AG08395 (cell line): ENCODE results near the gene SHISA7.
"Not testable (repeated sequence)": the region's sequence is repeated elsewhere in the genome, so short reads cannot be mapped to it uniquely, and the experiment has no call there.

ENCODE experiments used
- DNase-seq: peaks from one replicate; pipeline ENCODE4 v3.0.0; 2012; ENCODE audit warnings: mixed read lengths, low spot score

The SHISA7 gene

GRCh38 chr19:55446060-55446459, 3.0 kb upstream of the SHISA7 start:
- DNase-seq = no peak

- DNase-seq = no peak
Observed at GRCh38 chr19:55444646-55445045, 1.5 kb upstream of the SHISA7 start.

- no peak for DNase-seq
Observed at GRCh38 chr19:55443824-55444480, 852 bp upstream of the SHISA7 start.

GRCh38 chr19:55442372-55442961, 633 bp downstream of the SHISA7 start:
- DNase-seq = no peak

- DNase-seq = no peak
Observed at GRCh38 chr19:55441692-55442321, 1.3 kb downstream of the SHISA7 start.

GRCh38 chr19:55441319-55441691, 1.8 kb downstream of the SHISA7 start:
- DNase-seq = no peak

GRCh38 chr19:55440411-55441105, 2.5 kb downstream of the SHISA7 start:
- DNase-seq = no peak

GRCh38 chr19:55439052-55439451, 4.0 kb downstream of the SHISA7 start:
- DNase-seq = no peak

GRCh38 chr19:55437410-55437809, 5.7 kb downstream of the SHISA7 start:
- DNase-seq = peak; percentile 78

- no peak for DNase-seq
Observed at GRCh38 chr19:55436847-55437246, 6.3 kb downstream of the SHISA7 start.

- DNase-seq = no peak
Observed at GRCh38 chr19:55435020-55435419, 8.1 kb downstream of the SHISA7 start.

- no peak for DNase-seq
Observed at GRCh38 chr19:55434356-55434919, 8.7 kb downstream of the SHISA7 start.

GRCh38 chr19:55433292-55433691, 9.8 kb downstream of the SHISA7 start:
- no peak for DNase-seq

GRCh38 chr19:55432241-55432959, 10.7 kb downstream of the SHISA7 start:
- DNase-seq = no peak

GRCh38 chr19:55431183-55431582, 11.9 kb downstream of the SHISA7 start:
- DNase-seq = no peak

GRCh38 chr19:55426042-55426441, 17.1 kb downstream of the SHISA7 start:
- DNase-seq = no peak

- no peak for DNase-seq
Observed at GRCh38 chr19:55424518-55424917, 18.6 kb downstream of the SHISA7 start.

- no peak for DNase-seq
Observed at GRCh38 chr19:55423225-55424005, 19.7 kb downstream of the SHISA7 start.

- not testable (repeated sequence) for DNase-seq
Observed at GRCh38 chr19:55421281-55421680, 21.8 kb downstream of the SHISA7 start.

- no peak for DNase-seq
Observed at GRCh38 chr19:55419624-55420236, 23.4 kb downstream of the SHISA7 start.

- no peak for DNase-seq
Observed at GRCh38 chr19:55419103-55419502, 24.0 kb downstream of the SHISA7 start.
